Thyroid gland (tissue), 4 donors: ENCODE data around the gene NR1D2. TPM values are rescaled to one million over a fixed set of nuclear protein-coding genes. Genes with fewer than 3 reads are reported as not detected.

Experiments
- DNase-seq, 2 donors: peaks; one replicate each; pipeline ENCODE4 v3.0.0-alpha.2; 2019
- H3K27ac ChIP-seq, 3 donors: fragments of 200-600 bp; sonication (generic); 1 replicate in 2 of 3; 2 replicates in 1 of 3; pipeline ENCODE4 v1.5.1; 2016 to 2019; ENCODE audit warnings: mild to moderate bottlenecking in 1 of 3, moderate library complexity in 1 of 3
- H3K27me3 ChIP-seq: fragments of 200-600 bp; sonication (generic); one replicate; pipeline ENCODE4 v1.5.1; 2019
- H3K36me3 ChIP-seq, 2 donors: fragments of 200-600 bp; sonication (generic); one replicate each; pipeline ENCODE4 v1.5.1; 2016 to 2019
- H3K4me1 ChIP-seq, 2 donors: fragments of 200-600 bp; sonication (generic); one replicate each; pipeline ENCODE4 v1.5.1; 2017 to 2019
- H3K4me3 ChIP-seq, 3 donors: fragments of 200-600 bp; sonication (generic); replicated peaks in 1 of 3; 1 replicate in 2 of 3; 2 replicates in 1 of 3; pipeline ENCODE4 v1.5.1; 2016; ENCODE audit warnings: mild to moderate bottlenecking in 1 of 3
- H3K9me3 ChIP-seq: fragments of 200-600 bp; sonication (generic); one replicate; pipeline ENCODE4 v1.5.1; 2017
- POLR2A ChIP-seq, 2 donors: fragments of 450-650 bp; IDR thresholded peaks; one replicate each; pipeline ENCODE4 v1.6.1; 2017; ENCODE audit warnings: antibody characterized with exemption in 2 of 2, mild to moderate bottlenecking in 2 of 2, moderate library complexity in 1 of 2
- WGBS, 2 donors: methylation state at CpG; one replicate each; pipeline ENCODE4 v1.1.5; 2017; 5-methylcytosine and 5-hydroxymethylcytosine counted together
- intact Hi-C: fragments of 100-400 bp; cut with DNase I; formaldehyde crosslinking; loops from one replicate; pipeline ENCODE4 v1.15.1; 2023
- total RNA-seq, 4 donors: library from RNA; depleted of rRNA; stranded (reverse); fragments of >200 nt; gene quantifications; one replicate each; pipeline ENCODE4 v1.2.3, GENCODE V29; 2016
- TF ChIP-seq, protein P1 (sequence below), 6 experiments: fragments of 200-600 bp in 3 of 6; fragments of 450-650 bp in 3 of 6; sonication (generic) in 3 of 6; IDR thresholded peaks; one replicate each; pipeline ENCODE4 v1.5.1; 2016 to 2019; ENCODE audit warnings: antibody characterized with exemption in 6 of 6, mild to moderate bottlenecking in 2 of 6, inconsistent platforms in 1 of 6, moderate library complexity in 1 of 6

NR1D2 gene
- total RNA-seq, 4 donors from 2014 or later, result 44.2 to 108 (median 68.1) TPM

DNA sequence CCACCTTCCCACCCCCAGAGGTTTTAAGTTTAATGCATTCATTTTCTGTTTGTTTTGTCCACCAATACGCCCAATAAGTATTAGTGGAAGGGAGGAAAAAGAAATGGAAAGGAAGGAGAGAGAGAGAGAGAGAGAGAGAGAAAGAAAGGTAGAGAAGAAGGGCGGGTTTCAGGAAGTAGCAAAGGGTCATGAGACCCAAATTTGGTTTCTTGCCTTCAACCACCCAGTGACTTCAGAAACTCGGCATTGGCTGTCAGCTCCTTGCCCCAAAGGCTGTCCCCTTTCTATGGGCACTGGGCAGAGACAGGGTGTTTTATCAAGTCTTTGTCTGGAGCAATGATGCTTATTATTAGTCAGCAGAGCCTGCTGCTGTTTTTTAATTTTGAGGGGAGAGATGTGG, 13.5 kb upstream of the NR1D2 start:
- intact Hi-C loops, result no loop called here
- 86% methylated on average over 3 of the region's 3 CpGs for WGBS, 2 donors
- Histone ChIP-seq H3K4me3 (no peak overlapping the region), H3K9me3 (no peaks in the 10 kb centered on the region), H3K27me3 (no peaks in the 10 kb centered on the region), H3K27ac (no peak overlapping the region), H3K36me3 (no peaks in the 10 kb centered on the region), H3K4me1 (peaks cover 0 to 3% of the 10 kb centered on the region in 2 donors)
- no peak for DNase-seq
- TF ChIP-seq, protein P1, sequence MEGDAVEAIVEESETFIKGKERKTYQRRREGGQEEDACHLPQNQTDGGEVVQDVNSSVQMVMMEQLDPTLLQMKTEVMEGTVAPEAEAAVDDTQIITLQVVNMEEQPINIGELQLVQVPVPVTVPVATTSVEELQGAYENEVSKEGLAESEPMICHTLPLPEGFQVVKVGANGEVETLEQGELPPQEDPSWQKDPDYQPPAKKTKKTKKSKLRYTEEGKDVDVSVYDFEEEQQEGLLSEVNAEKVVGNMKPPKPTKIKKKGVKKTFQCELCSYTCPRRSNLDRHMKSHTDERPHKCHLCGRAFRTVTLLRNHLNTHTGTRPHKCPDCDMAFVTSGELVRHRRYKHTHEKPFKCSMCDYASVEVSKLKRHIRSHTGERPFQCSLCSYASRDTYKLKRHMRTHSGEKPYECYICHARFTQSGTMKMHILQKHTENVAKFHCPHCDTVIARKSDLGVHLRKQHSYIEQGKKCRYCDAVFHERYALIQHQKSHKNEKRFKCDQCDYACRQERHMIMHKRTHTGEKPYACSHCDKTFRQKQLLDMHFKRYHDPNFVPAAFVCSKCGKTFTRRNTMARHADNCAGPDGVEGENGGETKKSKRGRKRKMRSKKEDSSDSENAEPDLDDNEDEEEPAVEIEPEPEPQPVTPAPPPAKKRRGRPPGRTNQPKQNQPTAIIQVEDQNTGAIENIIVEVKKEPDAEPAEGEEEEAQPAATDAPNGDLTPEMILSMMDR (IDR thresholded peaks at IDR 0.05), result no peak
- TF ChIP-seq POLR2A (IDR thresholded peaks at IDR 0.05), result no peak

DNA sequence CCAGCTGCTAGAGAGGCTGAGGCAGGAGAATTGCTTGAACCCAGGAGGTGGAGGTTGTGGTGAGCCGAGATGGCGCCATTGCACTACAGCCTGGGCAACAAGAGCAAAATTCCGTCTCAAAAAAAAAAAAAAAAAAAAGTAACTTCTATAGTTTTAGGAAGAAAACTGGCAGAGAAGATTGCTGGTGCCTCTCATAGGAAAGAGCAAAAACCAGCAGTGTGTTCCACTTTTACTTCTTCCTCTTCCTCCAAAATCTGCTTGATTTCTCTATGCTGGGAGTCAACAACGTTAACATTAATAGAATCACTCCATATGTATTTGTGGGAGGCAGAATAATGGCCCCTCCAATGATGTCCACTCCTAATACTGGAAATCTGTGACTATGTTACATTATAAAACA, 12.5 kb upstream of the NR1D2 start:
- 88 to 94% methylated on average over 4 of the region's 4 CpGs for WGBS, 2 donors
- no peaks in the 10 kb centered on the region for H3K9me3 ChIP-seq
- H3K27ac ChIP-seq, result no peak overlapping the region
- peaks cover 0 to 3% of the 10 kb centered on the region in 2 donors for H3K4me1 ChIP-seq
- DNase-seq, result no peak
- intact Hi-C loops, result no loop called here
- no peaks in the 10 kb centered on the region for H3K27me3 ChIP-seq
- TF ChIP-seq, protein P1 (IDR thresholded peaks at IDR 0.05), result no peak
- TF ChIP-seq POLR2A (IDR thresholded peaks at IDR 0.05), result no peak
- H3K4me3 ChIP-seq, result no peak overlapping the region
- H3K36me3 ChIP-seq, result no peaks in the 10 kb centered on the region

DNA sequence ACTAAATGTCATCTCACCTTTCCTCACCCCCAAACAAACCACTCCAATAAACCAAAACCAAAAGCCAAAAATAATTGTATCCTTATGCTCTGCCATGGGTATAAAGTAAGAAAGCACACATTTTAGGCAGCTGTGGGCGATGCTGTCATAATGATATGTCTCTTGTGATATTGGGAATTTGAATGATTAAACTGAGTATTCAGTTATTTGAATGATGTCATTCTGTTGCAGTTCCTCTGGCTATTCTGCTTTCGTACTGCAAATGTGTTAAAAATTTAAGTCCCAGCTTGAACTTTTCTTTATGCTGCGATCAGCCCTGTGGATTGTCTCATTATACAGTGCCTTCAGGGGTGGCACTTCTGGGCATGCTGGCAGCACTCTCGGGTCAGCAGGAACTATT, 10.8 kb upstream of the NR1D2 start:
- DNase-seq, result no peak
- H3K9me3 ChIP-seq, result no peaks in the 10 kb centered on the region
- H3K4me3 ChIP-seq, result no peak overlapping the region
- H3K27me3 ChIP-seq, result no peaks in the 10 kb centered on the region
- TF ChIP-seq, protein P1 (IDR thresholded peaks at IDR 0.05), result no peak
- TF ChIP-seq POLR2A (IDR thresholded peaks at IDR 0.05), result no peak
- 66 to 85% methylated on average over 4 of the region's 4 CpGs for WGBS, 2 donors
- no peaks in the 10 kb centered on the region for H3K36me3 ChIP-seq
- no peaks in the 10 kb centered on the region for H3K4me1 ChIP-seq
- intact Hi-C loops, result no loop called here
- no peak overlapping the region for H3K27ac ChIP-seq

DNA sequence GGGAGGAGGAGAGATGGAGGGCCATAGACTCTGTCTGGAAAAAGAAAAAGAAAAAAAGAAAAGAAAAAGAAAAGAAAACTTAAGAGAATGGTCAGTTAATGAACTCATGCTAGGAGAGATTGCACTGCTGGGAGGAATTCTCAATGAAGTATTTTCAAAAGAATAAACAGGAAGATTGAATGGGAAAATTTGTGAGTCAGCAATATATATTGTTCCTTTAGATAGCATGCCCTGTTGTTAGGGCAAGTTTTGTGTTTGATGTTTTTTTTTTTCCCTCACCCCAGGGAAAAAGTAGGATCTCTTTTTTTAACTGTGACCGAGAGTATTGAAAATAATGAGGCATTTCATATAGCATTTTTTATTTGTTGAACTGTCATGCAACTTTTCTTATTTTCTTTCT, 7.8 kb upstream of the NR1D2 start:
- Histone ChIP-seq H3K4me1 (no peaks in the 10 kb centered on the region), H3K27me3 (no peaks in the 10 kb centered on the region), H3K9me3 (no peaks in the 10 kb centered on the region), H3K36me3 (no peaks in the 10 kb centered on the region), H3K4me3 (no peak overlapping the region), H3K27ac (no peak overlapping the region)
- intact Hi-C loops, result no loop called here
- TF ChIP-seq POLR2A (IDR thresholded peaks at IDR 0.05), result no peak
- TF ChIP-seq, protein P1 (IDR thresholded peaks at IDR 0.05), result no peak
- DNase-seq, result no peak
- WGBS, 2 donors, result 82 to 93% methylated on average over 1 of the region's 1 CpG

DNA sequence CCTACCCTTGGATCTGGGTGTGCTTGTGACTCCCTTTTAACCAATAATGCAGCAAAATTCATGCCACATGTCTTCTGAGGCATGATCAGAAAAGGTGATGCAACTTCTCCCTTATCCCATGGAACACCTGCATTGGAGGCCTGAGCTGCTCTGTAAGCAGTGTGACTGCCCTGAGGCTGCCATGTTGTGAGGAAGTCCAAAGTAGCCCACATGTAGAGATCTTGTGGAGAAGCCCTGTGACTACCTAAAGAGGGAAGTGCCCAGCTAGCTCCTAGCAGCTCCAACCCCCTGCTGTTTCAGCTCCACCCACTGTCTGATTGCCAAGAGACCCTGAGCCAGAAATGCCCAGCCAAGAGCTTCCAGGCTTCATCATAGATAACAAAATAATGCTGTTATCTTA, 6.4 kb upstream of the NR1D2 start:
- Histone ChIP-seq H3K4me3 (no peak overlapping the region), H3K27ac (no peak overlapping the region), H3K4me1 (no peaks in the 10 kb centered on the region), H3K27me3 (no peaks in the 10 kb centered on the region), H3K36me3 (no peaks in the 10 kb centered on the region), H3K9me3 (no peaks in the 10 kb centered on the region)
- intact Hi-C loops, result no loop called here
- no peak for DNase-seq
- TF ChIP-seq, protein P1 (IDR thresholded peaks at IDR 0.05), result no peak
- TF ChIP-seq POLR2A (IDR thresholded peaks at IDR 0.05), result no peak
